HG03066 (cell line): ENCODE results near the gene TMEM51.

Source experiments
- ATAC-seq: cut with Tn5 transposase; IDR thresholded peaks from one replicate; pipeline ENCODE4 v1.9.1; 2021; ENCODE audit warnings: low read depth; ENCODE audit not compliant: unreplicated experiment

The TMEM51 gene

GRCh38 chr1:15212954-15213291 is 59.4 kb downstream of the TMEM51 start:
- ATAC-seq: no peak

GRCh38 chr1:15213341-15213821 is 59.8 kb downstream of the TMEM51 start:
- ATAC-seq: no peak

GRCh38 chr1:15214527-15214926 is 61.0 kb downstream of the TMEM51 start:
- no peak for ATAC-seq

GRCh38 chr1:15215116-15215515 is 61.6 kb downstream of the TMEM51 start:
- ATAC-seq: no peak

- ATAC-seq: no peak
Measured at GRCh38 chr1:15217654-15218053, 64.1 kb downstream of the TMEM51 start.

- no peak for ATAC-seq
Measured at GRCh38 chr1:15218287-15219279, 65.0 kb downstream of the TMEM51 start.

- no peak for ATAC-seq
Measured at GRCh38 chr1:15219280-15220023, 65.9 kb downstream of the TMEM51 start.

GRCh38 chr1:15220024-15220392 is 66.5 kb downstream of the TMEM51 start:
- no peak for ATAC-seq

- ATAC-seq: no peak
Measured at GRCh38 chr1:15220825-15221431, 67.4 kb downstream of the TMEM51 start.

- ATAC-seq: no peak
Measured at GRCh38 chr1:15222653-15223303, 69.2 kb downstream of the TMEM51 start.

- ATAC-seq: no peak
Measured at GRCh38 chr1:15224259-15224869, 70.8 kb downstream of the TMEM51 start.

- ATAC-seq: no peak
Measured at GRCh38 chr1:15224974-15225373, 71.4 kb downstream of the TMEM51 start.

GRCh38 chr1:15225461-15225860 is 71.9 kb downstream of the TMEM51 start:
- ATAC-seq: no peak

GRCh38 chr1:15226388-15227255 is 73.1 kb downstream of the TMEM51 start:
- ATAC-seq: no peak

- no peak for ATAC-seq
Measured at GRCh38 chr1:15229707-15230131, 76.2 kb downstream of the TMEM51 start.

- peak; percentile 85 for ATAC-seq
Measured at GRCh38 chr1:15231714-15232201, 78.2 kb downstream of the TMEM51 start.

- no peak for ATAC-seq
Measured at GRCh38 chr1:15233689-15234088, 80.1 kb downstream of the TMEM51 start.

- ATAC-seq: no peak
Measured at GRCh38 chr1:15236321-15236721, 82.8 kb downstream of the TMEM51 start.

GRCh38 chr1:15236746-15237145 is 83.2 kb downstream of the TMEM51 start:
- ATAC-seq: no peak
